ENCODE measurements around the gene FAM171A2.
"Not testable (repeated sequence)": the region's sequence is repeated elsewhere in the genome, so short reads cannot be mapped to it uniquely, and the experiment has no call there.

Gene FAM171A2

DNA sequence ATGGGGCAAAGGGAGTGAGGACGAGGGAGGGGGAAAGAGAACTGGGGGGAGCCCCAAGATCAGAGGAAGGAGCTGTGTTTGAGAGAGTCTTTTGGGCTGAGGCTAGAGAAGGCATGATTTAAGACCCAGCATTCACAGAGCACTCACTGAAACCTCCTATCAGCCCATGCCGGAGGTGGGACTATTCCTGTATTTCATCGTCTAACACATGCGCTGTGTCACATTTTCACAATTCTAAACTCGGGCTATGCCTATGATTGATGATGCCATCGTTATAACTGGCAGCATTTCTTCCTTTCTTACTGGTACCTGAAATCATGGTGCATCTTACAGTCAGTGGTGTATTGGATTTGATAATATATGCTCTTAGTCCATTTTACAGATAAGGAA is 3.5 kb downstream of the FAM171A2 start:
- DNase-seq, result no peak

DNA sequence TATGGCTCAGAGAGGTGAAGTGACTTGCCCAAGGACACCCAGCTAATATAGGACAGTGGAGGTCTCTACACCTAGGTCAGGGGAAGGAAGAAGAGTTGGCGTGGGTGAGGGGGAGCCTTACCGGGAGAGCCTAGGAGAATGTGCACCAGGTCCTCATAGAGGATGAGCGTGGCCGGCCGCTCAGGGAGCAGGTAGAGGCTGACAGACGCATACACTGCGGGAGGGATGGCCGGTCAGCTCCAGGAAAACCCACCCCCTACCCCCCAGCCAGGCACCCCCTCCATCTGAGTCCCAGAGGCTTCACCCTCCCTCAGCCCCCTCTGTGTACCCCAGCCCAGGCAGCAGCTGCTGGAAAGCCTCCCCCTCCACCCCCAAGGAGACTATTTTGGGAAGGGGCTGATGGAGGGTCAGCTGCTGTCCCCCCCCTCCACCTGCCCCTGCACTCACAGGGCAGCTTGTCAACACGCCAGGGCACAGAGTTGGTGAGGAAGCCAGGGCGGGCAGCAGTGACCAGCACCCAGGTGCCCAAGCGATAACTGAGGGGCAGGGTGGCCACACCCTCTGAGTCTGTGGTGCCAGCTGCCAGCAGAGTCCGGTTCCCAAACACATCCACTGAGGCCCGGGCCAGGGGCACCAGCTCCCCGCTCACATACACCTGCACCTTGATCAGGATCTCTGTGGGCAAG is 4.1 kb downstream of the FAM171A2 start:
- DNase-seq, result no peak

DNA sequence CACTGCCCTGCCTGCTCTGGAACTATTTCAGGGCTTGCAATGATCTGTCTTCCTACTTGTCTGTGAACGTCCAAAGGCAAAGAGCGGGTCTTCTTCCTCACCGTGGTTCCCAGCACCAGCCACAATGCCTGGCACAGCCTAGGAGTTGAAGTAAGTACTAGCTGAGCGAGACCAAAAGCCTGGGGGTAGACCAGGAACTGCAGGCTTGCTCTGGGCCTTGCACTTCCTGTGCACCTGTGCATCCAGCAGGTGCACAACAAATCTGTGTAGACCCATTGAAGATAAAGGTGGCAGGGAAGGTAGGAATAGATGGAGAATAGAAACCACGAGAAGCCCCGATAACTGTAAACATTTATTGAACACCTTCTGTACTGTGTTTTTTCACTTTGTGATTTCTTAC is 4.6 kb downstream of the FAM171A2 start:
- no peak for DNase-seq

DNA sequence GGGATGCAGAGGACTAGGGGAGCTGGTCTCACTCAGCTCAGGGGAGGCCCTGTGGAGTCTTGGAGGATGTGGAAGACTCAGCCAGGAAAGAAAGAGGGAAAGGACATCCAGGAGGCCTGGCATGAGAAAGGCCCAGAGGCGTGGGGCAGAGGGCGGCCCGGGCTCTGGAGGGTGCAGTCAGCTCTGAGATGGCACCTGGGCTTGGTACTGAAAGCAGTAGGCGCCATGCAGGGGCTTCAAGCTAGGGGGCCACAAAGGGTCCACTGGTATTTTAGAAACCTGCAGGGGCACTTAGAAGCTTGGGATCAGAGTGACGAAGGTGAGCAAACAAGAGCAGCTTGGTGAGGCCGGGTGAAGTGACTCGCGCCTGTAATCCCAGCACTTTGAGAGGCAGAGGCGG is 5.6 kb downstream of the FAM171A2 start:
- no peak for DNase-seq

DNA sequence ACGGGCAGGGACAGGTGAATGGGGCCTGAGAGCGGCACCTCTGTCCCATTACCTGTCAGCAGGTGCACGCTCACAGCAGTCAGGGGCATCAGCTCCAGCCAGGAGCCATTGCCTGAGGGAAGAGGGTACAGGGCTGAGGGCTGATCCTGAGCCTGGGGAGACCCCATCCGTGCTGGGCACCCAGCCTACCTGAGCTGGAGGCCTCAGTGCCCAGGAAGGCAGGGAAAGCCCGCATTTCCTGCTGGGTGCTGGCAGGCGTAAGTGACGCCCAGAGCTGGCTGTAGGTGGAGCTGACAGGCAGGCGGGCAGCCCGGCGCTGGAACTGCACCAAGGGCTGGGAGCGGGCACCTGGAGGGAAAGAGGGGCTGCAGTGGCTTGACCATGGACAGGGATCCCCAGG is 7.4 kb downstream of the FAM171A2 start:
- DNase-seq, result no peak

DNA sequence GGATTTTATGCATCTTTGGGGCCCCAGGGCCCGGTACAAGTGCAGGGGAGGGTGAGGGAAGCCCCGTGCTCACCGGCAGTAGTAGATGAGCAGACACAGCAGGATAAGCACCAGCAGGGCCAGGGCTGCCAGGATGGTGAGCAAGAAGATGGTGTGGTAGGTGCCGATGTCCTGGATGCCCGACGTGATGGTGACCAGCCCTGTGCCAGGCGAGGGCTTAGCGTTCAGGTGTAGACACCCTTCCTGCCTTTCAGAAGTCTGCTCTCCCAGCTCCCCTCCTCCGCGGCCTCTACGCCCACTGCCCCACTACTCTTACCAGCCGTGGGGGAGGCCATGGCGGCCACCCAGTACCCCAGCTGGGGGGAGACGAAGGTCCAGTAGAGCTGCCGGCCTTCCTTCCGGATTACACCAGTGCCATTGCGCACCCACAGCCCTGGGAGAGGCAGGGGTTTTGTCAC is 8.0 kb downstream of the FAM171A2 start:
- DNase-seq, result no peak

DNA sequence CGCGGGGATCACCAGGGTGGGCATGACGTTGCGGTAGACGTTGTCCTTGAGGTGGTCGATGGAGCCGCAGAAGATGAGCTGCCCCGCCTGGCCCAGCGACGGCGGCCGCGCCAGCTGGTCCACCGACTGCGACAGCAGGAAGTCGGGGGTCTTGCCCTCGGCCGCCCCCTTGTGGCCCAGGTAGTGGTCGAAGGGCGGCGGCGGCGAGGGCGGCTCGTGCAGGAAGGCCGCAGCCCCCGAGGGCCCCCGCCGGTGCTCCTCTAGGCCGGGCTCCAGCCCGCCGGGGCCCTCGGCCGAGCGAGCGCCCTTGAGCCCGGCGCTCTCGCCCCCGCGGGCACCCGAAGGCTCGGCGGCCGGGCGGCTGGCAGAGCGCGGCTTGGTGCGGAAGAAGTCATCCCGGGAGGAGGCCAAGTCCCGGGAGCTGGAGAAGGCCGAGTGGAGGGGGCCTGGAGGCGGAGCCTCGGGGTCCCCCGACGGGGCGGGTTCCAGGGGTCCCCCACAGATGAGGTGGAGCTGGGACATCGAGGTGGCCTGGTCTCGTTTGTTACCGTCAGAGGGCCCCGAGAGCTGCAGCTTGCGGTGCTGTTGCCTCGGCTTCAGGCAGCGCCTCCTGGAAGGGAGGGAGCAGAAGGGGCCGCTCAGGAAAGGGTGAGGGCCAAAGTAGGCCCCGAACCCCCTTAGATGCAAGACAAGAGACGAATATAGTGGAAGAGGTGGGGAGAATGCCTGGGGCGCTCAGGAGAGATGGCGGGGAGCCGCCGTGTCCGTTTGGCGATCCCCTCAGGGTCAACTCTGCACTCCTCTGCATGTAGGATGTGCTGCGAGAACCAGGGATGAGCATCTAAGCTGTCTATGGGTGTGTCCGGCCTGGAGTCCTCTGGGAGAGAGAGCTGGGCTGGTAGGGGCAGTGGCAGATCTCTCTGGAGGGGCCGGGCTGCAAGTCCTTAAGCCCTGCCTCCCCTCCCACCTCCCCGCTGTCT is 8.8 kb downstream of the FAM171A2 start:
- DNase-seq, result peak; percentile 61

DNA sequence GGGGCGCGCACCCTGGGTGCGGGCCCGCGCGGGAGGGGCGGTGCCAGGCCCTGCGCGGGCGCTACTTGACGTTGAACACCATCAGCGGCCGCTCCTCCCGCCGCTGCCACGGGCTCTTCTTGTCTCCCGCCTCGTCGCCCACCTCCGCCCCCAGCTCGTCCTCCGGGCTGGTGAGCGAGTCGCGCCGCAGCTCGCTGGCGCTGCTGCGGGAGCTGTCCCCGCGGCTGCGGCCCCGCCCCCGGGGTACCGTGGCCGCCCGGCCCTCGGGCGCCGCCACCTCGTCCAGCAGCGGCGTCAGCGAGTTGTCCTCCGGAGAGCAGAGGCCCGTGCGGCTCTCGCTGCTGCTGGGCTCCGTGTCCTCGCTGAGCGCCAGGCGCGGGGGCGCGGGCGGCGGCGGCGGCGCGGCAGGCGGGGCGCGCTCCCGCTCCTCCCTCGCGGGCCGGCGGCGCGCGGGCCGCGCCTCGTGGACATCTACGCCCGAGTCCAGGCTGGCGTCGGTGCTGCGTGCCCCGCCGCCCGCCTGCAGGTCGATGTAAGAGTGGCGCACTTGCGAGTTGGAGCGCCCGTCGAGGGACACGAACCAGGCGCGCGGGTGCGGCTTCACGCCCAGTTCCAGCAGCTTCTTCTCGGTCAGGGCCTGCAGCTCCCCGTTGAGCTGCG is 9.9 kb downstream of the FAM171A2 start:
- no peak for DNase-seq

DNA sequence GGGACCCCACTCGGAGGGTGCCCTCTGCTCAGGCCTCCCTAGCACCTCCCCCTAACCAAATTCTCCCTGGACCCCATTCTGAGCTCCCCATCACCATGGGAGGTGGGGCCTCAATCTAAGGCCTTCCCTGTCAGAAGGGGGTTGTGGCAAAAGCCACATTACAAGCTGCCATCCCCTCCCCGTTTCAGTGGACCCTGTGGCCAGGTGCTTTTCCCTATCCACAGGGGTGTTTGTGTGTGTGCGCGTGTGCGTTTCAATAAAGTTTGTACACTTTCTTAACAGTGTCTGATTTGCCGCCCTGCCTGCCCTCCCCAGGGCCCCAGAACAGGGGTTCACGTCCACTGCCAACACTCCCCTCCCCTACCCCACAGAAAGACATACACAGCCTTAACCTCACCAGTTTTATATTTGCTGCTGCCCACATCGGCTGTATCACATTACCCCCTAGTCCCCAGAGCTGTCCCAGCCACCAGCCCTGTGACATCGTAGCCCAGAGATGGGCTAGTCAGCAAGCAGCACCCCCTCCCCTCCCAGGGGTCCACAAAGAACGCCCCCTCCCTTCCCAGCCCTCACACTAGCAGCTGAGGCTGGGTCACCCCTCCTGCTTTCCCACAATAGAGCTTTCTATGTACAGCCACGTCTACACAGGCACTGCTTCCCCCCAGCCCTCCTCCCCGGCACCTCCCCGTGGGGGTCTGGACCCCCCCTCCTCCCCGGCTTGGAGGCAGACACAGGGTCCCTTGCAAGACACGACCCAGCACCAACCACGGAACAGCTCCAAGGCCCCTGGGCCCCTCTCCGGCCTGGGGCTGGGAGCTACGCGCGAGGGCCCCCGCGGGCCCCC is 10.6 kb downstream of the FAM171A2 start:
- no peak for DNase-seq

DNA sequence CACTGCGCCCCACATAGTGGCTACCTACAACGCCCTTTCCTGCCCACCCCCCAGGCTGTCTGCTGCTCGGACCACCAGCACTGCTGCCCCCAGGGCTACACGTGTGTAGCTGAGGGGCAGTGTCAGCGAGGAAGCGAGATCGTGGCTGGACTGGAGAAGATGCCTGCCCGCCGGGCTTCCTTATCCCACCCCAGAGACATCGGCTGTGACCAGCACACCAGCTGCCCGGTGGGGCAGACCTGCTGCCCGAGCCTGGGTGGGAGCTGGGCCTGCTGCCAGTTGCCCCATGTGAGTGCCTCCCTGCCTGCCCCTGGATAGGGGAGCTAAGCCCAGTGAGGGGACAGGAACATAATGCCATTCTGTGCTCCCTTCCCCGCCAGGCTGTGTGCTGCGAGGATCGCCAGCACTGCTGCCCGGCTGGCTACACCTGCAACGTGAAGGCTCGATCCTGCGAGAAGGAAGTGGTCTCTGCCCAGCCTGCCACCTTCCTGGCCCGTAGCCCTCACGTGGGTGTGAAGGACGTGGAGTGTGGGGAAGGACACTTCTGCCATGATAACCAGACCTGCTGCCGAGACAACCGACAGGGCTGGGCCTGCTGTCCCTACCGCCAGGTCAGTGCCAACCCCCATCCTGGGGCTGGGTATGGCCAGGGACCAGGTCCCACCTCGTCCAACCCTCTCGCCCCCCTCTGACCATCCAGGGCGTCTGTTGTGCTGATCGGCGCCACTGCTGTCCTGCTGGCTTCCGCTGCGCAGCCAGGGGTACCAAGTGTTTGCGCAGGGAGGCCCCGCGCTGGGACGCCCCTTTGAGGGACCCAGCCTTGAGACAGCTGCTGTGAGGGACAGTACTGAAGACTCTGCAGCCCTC is 11.5 kb downstream of the FAM171A2 start:
- DNase-seq, result no peak

DNA sequence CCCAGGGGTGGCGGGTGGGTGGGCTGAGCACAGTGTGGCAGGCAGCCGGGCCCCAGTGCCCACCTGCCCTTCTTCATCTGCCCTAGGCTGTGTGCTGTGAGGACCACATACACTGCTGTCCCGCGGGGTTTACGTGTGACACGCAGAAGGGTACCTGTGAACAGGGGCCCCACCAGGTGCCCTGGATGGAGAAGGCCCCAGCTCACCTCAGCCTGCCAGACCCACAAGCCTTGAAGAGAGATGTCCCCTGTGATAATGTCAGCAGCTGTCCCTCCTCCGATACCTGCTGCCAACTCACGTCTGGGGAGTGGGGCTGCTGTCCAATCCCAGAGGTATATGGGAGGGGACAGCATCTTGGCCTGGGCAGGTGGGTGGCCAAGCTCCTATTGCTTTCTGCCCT is 12.2 kb downstream of the FAM171A2 start:
- no peak for DNase-seq

DNA sequence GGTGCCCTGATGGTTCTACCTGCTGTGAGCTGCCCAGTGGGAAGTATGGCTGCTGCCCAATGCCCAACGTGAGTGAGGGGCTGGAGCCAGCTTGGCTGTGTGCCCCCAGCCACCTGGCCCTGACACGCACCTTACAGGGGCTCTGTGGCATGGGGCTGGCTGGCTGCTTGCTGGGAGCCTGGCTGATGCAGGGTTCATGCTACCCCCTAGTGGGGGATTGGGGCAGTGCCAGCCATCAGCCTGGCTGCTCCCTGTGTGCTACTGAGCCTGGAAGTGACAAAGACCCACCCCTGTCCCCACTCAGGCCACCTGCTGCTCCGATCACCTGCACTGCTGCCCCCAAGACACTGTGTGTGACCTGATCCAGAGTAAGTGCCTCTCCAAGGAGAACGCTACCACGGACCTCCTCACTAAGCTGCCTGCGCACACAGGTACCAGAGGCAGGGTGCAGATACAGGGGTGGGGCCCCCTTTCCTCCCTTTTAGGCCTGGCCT is 12.9 kb downstream of the FAM171A2 start:
- DNase-seq, result peak; percentile 83

DNA sequence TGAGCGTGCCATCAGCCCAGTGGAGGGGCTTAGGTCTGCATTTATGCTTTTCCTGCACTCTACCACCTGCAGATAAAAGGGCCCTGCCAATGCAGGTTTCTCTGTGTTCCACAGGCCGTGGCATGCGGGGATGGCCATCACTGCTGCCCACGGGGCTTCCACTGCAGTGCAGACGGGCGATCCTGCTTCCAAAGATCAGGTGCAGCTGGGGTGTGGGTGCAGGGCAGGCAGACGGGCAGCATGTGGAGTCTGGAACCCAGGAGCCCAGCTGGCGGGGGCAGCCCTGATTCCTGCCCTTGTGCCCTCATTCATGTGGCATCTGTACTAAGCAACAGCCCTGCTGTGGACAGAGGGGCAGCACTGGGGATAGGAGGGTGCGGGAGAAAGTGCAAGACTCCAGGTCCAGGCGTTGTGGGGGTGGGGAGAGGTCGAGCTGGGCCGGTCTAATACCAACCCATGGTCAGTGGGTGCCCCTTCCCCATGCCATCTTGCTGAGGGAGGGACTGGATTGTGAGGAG is 14.0 kb downstream of the FAM171A2 start:
- no peak for DNase-seq

DNA sequence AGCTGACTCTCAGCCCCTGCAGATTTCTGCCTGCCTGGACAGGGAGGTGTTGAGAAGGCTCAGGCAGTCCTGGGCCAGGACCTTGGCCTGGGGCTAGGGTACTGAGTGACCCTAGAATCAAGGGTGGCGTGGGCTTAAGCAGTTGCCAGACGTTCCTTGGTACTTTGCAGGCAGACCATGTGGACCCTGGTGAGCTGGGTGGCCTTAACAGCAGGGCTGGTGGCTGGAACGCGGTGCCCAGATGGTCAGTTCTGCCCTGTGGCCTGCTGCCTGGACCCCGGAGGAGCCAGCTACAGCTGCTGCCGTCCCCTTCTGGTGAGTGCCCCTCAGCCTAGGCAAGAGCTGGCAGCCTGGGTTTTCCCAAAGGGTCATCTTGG is 14.7 kb downstream of the FAM171A2 start:
- no peak for DNase-seq

DNA sequence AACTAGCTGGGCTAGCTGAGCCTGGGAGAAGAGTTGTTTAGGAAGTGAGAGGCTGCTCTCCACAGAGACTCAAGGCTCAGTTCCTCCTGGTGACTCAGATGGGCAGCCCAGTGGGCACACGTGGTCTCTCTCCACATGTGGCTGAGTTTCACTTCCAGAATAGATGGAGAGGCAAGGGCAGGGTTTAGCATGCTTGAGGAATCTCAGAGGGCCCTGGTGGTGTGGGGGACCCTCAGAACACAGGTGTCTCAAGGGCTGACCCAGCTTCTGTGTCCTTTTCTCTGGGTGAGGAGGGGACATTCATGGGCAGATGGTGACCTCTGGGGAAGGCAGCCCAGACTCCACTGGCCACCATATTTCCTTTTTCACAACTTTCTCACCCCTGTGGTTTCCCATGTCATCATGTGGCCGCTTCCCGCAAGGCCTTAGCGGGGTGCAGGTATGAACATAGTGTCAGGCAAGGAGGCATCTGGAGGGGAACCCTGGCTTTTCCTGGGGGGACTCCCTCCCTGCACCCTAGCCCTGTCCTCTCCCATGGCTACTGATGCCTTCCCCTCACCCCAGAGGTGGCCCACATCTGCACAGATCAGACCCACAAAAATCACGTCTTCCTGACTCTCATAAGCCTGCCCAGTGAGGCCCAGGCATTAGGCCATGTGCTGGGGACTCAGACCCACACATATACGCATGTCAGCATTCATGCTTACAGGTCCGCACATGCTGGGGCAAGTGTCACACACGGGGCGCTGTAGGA is 15.2 kb downstream of the FAM171A2 start:
- DNase-seq, result peak; percentile 37

DNA sequence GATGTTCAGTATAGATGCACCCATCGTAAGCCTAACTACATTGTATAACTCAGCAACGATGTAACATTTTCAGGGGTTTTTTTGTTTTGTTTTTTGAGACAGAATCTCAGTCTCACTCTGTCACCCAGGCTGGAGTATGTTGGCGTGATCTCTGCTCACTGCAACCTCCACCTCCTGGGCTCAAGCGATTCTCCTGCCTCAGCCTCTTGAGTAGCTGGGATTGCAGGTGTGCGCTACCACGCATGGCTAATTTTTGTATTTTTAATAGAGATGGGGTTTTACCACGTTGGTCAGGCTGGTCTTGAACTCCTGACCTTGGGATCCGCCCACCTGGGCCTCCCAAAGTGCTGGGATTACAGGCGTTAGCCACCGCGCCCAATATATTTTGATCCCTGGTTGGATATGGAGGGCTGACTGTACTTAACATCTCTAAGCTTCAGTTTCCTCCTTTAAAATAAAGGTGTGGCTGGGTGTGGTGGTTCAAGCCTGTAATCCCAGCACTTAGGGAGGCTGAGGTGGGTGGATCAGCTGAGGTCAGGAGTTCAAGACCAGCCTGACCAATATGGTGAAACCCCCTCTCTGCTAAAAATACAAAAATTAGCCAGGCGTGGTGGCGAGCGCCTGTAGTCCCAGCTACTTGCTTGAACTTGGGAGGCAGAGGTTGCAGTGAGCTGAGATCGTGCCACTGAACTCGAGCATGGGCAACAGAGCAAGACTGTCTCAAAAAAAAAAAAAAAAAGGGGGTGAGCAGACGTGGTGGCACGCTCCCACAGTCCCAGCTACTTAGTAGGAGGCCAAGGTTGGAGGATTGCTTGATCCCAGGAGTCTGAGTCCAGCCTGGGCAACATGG is 16.2 kb downstream of the FAM171A2 start:
- not testable (repeated sequence) for DNase-seq

DNA sequence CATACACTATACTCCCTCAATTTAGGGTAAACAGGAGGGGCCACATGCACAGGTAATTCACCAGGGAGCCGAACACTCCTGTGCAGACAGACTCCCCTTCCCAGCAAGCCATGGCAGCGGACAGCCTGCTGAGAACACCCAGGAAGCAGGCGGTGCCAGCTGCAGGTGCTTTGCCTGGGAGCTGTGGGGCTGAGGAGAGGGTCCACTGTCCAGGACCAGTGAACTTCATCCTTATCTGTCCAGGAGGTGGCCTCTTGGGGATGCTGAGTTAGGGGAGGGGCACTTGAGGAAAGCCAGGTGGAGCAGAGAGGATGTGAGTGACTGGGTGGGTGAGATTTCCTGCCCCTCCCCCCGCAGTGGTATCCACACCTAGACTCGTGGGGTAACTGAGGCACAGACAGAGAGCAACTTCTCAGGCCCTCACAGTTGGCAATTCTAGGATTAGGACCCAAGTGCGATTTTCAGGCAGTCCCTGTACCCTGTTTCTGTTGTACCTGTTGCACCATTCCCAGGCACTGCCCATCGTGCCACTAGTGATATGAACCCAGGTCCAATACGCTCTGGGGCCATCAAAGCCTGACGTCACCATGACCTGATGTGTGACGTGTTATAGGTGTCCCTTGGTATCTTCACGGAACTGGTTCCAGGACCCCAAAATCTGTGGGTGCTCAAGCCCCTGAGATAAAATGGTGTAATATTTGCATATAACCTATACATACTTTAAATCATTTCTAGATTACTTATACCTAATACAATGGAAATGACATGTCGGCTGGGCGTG is 17.4 kb downstream of the FAM171A2 start:
- DNase-seq, result no peak

DNA sequence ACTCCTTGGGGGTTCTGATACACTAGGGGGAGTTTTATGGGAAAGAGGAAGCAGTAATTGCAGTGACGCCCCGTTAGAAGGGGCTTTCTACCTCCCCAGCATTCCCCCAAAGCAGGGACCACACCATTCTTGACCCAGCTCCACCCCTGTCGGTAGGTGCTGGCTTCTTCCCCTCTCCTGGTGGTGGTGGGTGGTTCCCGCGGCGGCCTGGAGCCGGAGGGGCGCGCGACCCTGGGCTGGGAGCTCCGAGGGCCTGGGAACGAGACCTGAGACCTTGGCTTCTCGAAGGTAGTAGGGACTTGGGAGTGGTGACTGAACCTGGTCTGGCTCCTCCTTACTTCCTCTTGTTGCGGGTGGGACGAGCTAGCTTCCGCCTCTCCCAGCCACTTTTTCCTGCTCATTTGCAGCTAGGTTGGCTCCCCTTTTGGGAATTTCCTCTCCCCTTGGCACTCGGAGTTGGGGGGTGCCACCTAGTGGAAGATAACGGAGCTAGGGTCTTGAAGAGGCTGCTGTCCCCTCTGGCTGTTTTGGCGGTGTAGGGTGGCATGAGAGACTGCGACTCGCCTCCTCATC is 18.1 kb downstream of the FAM171A2 start:
- peak; percentile 49 for DNase-seq

All from activated CD4-positive, alpha-beta T cell treated with anti-CD3 and anti-CD28 coated beads, Interleukin-2, Interleukin-6, amounts not matched to agents 100 ng/mL and 50 ng/mL, durations not matched to agents 16 hours and 8 hours (primary cell).